PFSK-1 (cell line): ENCODE data around the gene INHBB.

Experiments
- FOXP2 ChIP-seq: optimal IDR thresholded peaks from 2 replicates; pipeline ENCODE3; 2011; ENCODE audit warnings: borderline replicate concordance, control low read depth, inconsistent platforms; ENCODE audit not compliant: insufficient read depth; ENCODE audit errors: extremely low read length, extremely low read depth
- POLR2AphosphoS5 ChIP-seq: IDR thresholded peaks from 2 replicates; pipeline ENCODE4 v1.6.1; 2012; ENCODE audit warnings: low read depth, mild to moderate bottlenecking, control low read depth, low read length, moderate library complexity
- SIN3A ChIP-seq: IDR thresholded peaks from 2 replicates; pipeline ENCODE4 v1.6.1; 2012; ENCODE audit warnings: mild to moderate bottlenecking, low read length, moderate library complexity, borderline replicate concordance; ENCODE audit not compliant: insufficient read depth
- TAF1 ChIP-seq: IDR thresholded peaks from 2 replicates; pipeline ENCODE4 v1.6.1; 2012; ENCODE audit warnings: low read length, control low read depth, borderline replicate concordance; ENCODE audit not compliant: insufficient read depth
- TF ChIP-seq, protein P1 (sequence below), 2 experiments: IDR thresholded peaks; 2 replicates each; pipeline versions ENCODE4 v1.6.1 to v1.8.0; 2011 to 2012; ENCODE audit warnings: low read depth in 2 of 2, low read length in 2 of 2, control low read depth in 1 of 2, inconsistent platforms in 1 of 2, mild to moderate bottlenecking in 1 of 2, moderate library complexity in 1 of 2; ENCODE audit not compliant: insufficient read depth in 1 of 2

DNA sequence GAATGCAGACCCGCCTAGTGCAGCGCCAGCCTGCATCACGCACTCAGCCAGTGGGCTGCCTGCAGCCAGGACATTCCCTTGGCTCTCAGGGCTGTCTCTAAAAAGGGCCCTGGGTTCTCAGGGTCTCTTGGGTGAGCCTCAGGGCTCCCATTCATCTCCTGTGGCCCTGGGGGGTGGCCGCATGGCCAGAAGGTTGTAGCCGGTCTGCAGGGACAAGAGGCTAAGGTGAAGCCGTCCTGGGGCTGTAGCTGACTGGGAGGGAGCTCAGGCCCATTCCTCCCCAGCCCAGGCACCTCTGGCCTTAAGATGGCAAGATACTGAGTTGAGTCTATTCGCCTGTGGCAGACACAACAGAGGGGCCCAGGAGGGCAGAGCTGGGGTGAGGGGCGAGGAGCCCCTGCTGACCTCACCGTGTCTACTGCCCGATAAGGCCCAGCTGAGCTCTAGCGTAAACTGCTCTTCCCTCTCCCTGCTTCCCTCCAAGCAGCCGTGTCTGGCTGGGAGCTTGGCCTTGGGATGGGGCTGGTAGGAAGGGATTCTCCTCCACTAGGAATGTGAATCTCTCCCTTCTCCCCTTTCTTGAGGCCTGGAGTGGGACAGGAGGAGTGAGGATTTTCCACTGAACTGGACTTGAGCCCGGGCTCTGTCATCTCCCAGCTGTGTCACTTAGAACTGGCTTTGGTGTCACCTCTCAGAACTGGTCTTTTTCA lies 37.9 kb downstream of the INHBB start:
- TF ChIP-seq POLR2AphosphoS5 = no peak
- no peak for TF ChIP-seq TAF1
- TF ChIP-seq, protein P1, sequence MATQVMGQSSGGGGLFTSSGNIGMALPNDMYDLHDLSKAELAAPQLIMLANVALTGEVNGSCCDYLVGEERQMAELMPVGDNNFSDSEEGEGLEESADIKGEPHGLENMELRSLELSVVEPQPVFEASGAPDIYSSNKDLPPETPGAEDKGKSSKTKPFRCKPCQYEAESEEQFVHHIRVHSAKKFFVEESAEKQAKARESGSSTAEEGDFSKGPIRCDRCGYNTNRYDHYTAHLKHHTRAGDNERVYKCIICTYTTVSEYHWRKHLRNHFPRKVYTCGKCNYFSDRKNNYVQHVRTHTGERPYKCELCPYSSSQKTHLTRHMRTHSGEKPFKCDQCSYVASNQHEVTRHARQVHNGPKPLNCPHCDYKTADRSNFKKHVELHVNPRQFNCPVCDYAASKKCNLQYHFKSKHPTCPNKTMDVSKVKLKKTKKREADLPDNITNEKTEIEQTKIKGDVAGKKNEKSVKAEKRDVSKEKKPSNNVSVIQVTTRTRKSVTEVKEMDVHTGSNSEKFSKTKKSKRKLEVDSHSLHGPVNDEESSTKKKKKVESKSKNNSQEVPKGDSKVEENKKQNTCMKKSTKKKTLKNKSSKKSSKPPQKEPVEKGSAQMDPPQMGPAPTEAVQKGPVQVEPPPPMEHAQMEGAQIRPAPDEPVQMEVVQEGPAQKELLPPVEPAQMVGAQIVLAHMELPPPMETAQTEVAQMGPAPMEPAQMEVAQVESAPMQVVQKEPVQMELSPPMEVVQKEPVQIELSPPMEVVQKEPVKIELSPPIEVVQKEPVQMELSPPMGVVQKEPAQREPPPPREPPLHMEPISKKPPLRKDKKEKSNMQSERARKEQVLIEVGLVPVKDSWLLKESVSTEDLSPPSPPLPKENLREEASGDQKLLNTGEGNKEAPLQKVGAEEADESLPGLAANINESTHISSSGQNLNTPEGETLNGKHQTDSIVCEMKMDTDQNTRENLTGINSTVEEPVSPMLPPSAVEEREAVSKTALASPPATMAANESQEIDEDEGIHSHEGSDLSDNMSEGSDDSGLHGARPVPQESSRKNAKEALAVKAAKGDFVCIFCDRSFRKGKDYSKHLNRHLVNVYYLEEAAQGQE (IDR thresholded peaks at IDR 0.05; ENCODE audit: insufficient read depth in 1 of 2, low read depth in 2 of 2, low read length in 2 of 2) = no peak
- no peak for TF ChIP-seq SIN3A
- no peak for TF ChIP-seq FOXP2
